Erythroblast (primary cell): ENCODE measurements around the gene PCSK7.

ENCODE experiments used
- GATA1 ChIP-seq: IDR thresholded peaks from 2 replicates; pipeline ENCODE4 v1.6.1; 2011; ENCODE audit warnings: low read depth, mild to moderate bottlenecking, control low read depth, low read length, moderate library complexity
- POLR2A ChIP-seq: IDR thresholded peaks from 2 replicates; pipeline ENCODE4 v1.6.1; 2011; ENCODE audit warnings: mild to moderate bottlenecking, low read length

DNA sequence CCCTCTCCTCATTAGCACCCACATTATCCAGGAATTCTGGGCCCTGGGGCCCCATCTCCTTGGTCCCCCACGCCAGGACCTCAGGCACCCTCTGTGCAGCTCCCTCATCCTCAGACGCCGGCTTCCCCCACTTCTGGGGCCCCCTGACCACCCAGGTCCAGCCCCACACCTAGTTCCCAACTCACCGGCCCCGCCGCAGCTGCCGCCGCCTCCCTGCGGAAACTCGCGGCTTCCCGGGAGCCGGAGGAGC lies at the start of gene PCSK7:
- TF ChIP-seq POLR2A: no peak
- no peak for TF ChIP-seq GATA1
